NCI-H2171 (cell line): Measurements from ENCODE around the gene CHRFAM7A.
"Not testable (repeated sequence)": the region's sequence is repeated elsewhere in the genome, so short reads cannot be mapped to it uniquely, and the experiment has no call there.

Experiments
- DNase-seq: peaks from one replicate; lab custom pipeline; 2025; lab: John Stamatoyannopoulos, UW

CHRFAM7A gene

GRCh38 chr15:30315704-30316103 lies 77.6 kb downstream of the CHRFAM7A start:
- DNase-seq = not testable (repeated sequence)

GRCh38 chr15:30310575-30310974 lies 82.8 kb downstream of the CHRFAM7A start:
- not testable (repeated sequence) for DNase-seq
